Mammary epithelial cell (primary cell): ENCODE measurements around the gene LUZP2.

Experiments used
- CTCF ChIP-seq, 2 donors: IDR thresholded peaks in 1 of 2; conservative IDR thresholded peaks in 1 of 2; 2 replicates each; pipeline ENCODE4 v1.5.1; 2011 to 2012; ENCODE audit warnings: inconsistent platforms in 2 of 2, low read length in 2 of 2, mild to moderate bottlenecking in 2 of 2, control low read depth in 1 of 2, low read depth in 1 of 2; ENCODE audit not compliant: insufficient read depth in 1 of 2; ENCODE audit errors: extremely low read depth in 1 of 2
- EZH2 ChIP-seq: IDR thresholded peaks from 2 replicates; pipeline ENCODE4 v1.6.1; 2012; ENCODE audit warnings: low read length, inconsistent platforms, borderline replicate concordance

GRCh38 chr11:24848857-24849256 lies 352.0 kb downstream of the LUZP2 start:
- no peak for TF ChIP-seq CTCF (conservative IDR thresholded peaks at IDR 0.05 in 1 of 2, IDR thresholded peaks at IDR 0.05 in 1 of 2; ENCODE audit: extremely low read depth in 1 of 2, insufficient read depth in 1 of 2, low read depth in 1 of 2, low read length in 2 of 2)
- no peak for TF ChIP-seq EZH2
